ENCODE results near the gene PPM1D.

DNA sequence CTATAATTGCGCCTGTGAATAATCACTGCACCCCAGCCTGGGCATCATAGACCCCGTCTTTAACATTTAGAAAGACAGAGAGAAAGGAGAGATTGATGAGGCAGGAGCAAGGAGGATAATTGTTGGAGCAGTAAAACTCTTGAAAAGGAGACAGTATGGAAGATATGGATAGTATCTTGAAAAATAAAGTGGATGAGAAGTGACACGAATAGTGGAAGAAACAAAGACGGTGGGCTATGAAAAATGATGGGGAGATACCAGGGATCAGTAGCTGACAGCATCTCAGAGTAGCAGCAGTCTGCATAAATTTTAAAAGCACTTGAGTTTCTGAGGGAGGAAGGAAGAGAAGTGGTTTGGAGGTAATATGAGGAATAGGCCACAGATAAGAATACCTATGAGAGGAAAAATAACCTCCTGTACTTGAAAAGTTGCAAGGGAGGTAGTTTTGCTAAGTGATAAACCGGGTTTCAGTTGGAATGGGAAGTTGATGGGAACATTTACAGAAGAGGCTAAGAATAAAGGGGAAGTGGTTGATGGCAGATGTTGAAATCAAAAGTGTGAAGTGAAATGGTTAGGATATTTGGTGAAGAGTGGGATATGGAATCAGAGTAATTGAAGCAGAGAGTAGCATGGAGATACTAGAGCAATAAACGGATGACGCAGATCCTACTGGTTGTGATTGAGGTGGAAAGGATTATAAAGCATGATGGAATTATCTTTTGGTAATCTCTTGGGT lies 1.8 kb upstream of the PPM1D start:
- TF ChIP-seq CTCF (IDR thresholded peaks at IDR 0.05) (no peak), EZH2 (IDR thresholded peaks at IDR 0.05; ENCODE audit: borderline replicate concordance, insufficient read depth, low read depth, low read length, poor library complexity, severe bottlenecking) (no peak)
